Fibroblast of peridontal ligament (primary cell): ENCODE results near the gene GEMIN8.

Source experiments
- DNase-seq: peaks from one replicate; pipeline ENCODE4 v3.0.0-alpha.2; 2010; ENCODE audit errors: extremely low read depth

The GEMIN8 gene, protein sequence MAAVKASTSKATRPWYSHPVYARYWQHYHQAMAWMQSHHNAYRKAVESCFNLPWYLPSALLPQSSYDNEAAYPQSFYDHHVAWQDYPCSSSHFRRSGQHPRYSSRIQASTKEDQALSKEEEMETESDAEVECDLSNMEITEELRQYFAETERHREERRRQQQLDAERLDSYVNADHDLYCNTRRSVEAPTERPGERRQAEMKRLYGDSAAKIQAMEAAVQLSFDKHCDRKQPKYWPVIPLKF

DNA sequence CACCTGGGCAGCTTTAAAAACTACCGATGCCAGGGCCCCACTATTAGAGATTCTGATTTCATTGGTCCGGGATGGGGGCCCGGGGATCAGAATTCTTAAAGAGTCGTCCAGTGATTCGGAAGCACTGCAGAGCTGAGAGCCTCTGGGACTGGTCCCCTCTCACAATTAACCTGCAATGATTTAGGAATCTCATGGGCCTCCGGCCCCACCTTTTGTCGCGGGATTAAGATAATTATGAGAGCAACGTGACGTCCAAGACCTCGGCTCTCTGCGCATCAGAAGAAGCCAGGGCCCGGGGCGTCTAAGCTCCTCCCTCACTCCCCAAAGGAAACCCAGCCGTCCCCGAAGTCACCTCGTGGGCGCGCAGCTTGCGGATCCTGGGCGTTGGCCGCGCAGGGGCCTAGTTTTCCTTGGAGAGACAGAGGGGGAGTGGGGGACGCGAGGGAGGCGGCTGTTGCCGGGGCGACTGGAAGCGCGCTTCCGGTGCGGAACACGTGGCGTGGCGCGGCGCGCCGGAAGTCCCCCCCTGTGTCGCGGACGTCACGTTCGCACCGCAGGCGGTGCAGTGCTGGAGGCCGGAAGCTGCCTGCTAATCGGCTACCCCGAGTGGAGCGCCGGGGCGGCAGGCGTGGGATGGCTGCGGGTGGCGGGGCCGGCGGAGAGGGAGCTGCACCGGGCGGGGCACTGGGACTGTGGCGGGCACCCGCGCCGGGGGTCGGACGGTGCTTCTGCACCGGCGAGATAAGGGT lies at the start of gene GEMIN8:
Gene GEMIN8 (minus strand): TSS at position 468 of the 749 bp plus-strand sequence. CDS start 8,414 bp downstream, outside the sequence.
- peak; percentile 75 for DNase-seq

DNA sequence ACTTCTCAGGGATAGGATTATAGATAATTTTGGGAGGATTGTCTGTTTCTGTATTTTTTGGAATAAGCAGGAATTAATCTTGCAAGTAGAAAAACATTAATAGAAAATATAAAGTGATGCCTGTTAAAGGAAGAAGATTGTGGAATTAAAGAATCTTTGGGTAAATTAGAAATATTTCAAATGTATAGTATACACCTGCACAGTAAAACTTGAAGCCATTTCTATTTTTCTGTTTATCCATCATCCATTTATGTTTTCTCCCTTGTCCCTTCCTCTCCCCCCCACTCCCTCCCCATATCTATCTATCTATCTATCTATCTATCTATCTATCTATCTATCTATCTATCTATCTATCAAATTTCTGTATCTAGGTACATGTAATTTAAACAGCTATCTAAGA lies 46.9 kb upstream of the GEMIN8 start:
- DNase-seq, result no peak

DNA sequence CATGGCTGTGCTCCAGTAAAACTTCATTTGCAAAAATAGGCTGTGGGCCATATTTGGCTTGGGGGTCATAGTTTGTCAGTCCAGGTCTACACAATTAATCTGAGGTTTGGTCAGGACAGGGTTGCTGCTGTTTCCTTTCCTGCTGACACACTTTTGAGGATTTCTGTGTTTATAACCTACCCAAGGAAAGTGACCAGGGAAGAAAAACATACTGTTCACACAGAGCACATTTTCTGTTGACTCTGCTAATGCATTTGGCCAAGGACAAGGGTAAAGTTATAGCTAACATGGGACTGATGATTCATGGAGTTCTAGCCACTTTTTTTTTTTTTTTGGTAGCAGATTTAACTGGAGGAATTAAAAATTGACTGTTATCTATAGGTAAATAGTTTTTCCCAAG lies 43.9 kb upstream of the GEMIN8 start:
- DNase-seq, result peak; percentile 20

DNA sequence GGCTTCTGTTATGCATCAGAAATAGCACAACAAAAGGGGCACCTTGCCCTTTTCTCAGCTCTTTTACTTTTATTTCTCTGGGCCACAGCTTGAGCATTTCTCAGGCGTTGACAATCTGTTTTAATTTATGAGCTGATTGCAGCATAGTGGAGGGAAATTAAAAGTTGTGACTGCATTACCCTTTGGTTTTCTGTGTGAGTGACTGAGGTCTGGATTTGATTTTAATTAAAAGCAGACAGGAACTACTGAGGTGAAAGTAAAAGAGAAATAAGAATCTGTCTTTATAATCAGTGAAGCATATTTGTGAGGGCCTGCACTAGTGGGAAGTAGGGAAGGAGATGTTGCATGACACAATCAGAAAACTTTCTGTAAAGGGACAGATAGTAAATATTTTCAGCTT lies 43.4 kb upstream of the GEMIN8 start:
- DNase-seq, result peak; percentile 5

DNA sequence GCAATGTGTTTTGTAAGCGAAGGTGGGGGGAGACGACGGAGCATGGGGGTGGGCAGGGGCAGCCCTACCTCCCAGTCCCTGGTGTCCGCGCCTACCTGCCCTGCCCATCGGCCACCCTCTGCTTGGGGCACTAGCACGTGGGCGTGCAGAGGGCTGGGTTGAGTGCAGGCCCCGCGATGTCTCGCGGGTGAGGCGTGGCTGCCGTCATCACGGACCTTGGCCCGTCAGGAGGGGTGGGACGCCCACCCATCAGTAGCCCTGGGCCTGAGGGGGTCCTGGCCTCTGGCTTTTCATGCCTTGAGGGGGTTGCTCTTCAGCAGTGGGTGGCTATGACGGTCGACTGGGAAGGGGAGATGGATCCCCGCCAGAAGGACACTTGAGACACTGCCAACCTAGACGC lies 36.1 kb upstream of the GEMIN8 start:
- no peak for DNase-seq

DNA sequence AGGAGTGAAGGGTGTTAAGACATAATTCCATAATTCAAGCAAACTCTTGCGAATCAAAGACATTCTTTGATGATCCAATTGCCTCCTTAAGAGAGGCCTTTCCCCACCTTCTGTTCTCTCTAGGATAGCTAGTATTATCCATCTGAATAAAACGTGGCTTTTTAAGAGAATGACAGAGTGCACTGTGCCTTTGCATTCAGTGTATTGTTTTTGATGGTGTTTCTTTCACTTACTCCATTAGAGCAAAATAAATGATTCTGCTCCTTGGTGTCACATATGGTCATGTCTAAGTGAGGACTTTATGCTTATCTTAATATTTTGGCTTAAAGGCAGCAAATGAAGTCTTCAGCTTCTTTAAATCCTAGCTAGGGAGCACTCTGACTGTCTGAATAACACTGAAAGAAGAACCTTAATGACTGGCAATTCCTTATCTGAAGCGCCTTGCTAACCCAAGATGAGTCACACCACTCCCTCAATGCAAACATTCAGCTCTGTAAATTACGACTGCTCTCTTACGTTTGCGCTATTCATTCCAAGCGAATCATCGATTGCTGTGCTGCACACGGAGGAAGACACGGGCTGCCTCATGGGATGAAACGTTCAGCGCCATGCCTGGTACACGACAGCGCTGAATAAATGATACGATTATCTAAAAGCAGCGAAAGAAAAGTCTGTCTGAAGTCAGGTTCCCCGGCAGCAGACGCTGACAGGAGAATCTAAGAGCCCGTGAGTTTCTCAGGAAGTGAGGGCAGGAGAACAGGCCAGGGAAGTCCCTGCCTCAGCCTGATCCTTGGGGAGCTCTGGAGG lies 35.1 kb upstream of the GEMIN8 start:
- DNase-seq, result no peak

DNA sequence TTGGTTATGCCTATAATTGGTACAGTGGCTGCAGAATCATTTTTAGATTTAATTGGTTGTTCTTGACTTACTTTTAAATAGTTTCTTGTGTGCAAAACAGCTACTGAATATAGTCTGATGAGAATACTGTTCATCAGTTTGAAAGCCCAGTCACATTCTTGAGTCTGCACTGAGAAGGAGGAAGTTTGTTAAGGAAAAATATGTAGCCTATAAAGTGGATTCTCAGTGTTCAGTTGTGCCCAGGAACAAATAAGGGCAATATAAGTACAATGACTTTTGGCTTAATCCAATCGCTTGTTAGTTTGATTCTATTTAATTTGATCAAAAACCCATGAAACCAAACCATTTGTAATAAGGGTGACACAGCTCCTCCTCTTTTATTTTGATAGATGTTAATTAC lies 32.8 kb upstream of the GEMIN8 start:
- DNase-seq, result no peak

DNA sequence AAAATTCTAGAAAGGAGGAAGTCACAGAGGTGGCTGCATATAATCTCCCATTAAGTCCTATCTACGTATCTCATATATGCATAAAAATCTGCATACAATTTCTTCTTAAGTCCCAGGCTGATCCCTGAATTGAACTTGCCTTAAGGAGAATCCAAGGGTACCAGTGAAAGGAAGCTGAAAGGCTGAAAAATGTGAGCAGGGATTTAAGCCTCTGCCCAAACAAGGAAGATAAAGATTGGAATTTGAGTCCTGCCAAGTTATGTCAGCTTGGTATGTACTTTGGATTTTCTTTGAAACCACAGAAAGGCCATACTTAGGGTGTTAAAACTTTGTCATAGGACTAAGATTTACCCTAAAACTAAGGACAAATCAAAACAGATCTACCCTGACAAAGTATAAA lies 26.5 kb upstream of the GEMIN8 start:
- peak; percentile 45 for DNase-seq

DNA sequence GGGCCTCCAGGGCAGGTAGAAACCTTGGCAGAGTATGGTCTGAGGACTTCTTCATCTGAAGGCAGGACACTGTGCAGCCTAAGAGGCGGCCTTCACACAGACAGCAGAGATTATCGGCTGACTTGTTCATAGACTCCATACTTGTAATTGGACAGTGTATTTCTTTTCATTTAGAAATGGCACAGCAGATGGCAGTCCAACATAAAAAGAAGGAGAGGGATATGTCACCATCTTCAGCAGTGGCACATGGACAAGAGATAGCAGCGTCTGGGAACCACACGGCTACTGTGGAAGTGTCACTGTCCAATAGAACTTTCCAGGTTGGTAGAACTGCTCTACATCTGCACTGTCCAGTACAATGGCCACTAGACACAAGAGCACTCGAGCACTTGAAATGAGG lies 21.7 kb upstream of the GEMIN8 start:
- no peak for DNase-seq

DNA sequence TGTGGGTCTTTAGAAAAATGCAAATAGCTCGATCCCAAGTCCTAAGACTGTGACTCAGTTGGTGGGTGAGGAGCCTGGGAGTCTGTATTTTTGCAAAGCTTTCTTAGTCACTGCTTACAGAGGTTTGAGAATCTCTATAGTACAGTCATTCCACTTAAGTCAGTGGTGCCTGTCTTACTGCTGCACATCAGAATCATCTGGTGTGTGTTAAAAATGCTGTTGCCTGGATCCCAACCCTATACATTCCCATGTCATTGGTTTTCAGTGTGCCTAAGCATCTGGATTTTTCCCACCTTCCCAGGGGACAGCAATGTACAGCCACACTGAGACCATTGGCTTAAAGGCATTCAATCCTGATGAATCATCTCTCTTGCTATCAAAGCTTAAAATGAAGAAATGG lies 21.0 kb upstream of the GEMIN8 start:
- peak; percentile 41 for DNase-seq

DNA sequence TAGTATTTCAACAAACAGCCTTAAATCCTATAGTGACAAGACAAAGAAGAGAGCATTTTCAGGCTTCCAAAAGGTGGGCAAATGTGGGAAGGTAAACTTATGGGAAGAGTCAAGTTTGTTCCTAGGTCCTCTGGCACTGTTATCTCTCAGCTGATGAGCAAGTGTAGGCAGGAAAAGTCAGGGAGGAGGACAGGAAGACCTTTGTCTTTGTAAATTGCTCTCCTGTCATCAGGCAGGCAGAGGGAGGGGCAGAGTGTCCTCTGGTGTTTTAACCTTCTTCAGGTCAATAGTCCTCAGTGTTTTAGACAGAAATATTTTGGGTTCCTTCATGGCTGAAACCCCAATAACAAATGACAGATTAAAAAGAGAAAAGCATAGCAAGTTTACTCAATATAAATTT lies 13.5 kb upstream of the GEMIN8 start:
- DNase-seq, result no peak

DNA sequence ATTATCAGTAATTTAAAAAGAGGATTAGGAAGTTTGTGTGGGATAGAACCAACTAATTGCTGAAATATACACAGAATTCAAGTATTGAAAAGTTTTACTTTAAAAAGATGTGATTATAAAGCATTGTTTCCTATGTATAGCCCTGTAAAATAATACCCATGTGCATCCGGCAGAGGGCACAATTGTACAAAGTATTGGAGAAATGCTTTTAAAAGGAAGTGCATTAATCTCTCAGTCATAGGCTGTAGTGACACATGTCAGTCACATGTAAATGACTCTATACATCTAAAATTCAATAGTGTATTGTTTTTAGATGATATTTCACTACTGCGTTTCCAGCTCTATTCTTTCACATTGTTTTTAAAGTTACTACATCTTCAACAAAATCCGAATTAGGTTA lies 9.7 kb upstream of the GEMIN8 start:
- DNase-seq, result peak; percentile 62

DNA sequence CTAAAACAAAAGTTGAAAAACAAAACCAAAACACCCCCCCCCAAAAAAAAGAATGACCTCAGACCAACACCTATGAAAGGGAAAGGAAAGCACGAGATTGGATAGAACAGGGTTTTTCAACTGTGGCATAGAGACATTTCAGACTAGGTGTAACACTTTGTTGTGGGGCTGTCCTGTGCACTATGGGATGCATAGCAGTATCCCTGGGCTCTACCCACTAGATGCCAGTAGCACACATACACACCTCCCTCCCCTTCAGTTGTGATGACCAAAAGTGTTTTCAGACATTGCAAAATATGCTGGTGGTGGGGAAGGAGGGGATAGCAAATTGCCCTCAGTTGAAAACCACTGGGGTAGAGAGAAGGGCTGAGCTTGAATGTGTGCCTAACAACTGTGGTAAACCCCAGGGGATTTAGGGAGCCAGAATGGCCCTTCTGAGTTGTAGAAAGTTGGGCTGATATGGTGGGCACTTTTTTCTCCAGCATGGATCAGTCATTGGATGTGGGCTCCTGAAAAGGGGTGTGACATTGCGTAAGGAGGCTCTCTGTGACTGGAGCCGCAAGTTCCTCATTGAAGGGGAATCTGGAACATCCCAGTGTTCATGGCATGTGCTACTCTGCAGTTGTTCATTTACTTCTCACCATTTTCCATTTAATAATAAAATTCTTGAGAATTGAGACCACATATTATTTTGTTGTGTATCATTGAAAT lies 8.8 kb upstream of the GEMIN8 start:
- DNase-seq, result no peak

DNA sequence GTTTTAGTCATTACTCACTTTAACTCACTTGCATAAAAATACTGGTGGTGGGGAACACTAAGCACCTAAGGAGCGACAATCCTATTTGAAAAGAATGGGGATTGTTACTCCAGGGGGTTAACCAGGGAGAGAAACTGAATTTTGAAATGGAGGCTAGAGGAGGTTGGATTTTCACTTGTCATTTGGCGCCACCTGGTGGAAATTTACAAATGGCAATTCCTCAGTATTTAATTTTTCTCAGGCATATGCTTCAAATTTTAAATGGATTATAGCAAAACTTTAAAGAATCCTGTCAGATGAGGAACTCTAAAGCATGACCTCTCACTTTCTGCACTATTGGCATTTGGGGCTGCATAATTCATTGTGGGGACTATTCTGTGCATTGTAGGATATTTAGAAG lies 2.7 kb upstream of the GEMIN8 start:
- DNase-seq, result peak; percentile 76

DNA sequence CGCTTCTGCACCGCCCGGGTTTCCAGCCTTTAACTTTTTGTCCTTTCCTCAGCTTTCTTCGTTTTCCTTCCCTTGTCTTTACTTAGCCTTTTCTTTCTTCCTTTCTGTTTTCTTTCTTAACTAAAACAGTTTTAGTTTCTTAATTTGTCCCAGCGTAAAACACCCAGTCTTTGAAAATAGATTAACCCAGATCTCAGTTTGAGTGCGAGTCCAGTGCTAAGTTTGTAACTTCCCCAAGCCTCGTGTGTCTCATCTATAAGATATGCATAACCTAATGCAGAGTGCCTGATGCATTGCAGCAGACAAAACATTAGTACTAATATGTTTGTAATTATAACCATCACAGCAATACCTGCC lies 460 bp upstream of the GEMIN8 start:
- DNase-seq, result peak; percentile 55

DNA sequence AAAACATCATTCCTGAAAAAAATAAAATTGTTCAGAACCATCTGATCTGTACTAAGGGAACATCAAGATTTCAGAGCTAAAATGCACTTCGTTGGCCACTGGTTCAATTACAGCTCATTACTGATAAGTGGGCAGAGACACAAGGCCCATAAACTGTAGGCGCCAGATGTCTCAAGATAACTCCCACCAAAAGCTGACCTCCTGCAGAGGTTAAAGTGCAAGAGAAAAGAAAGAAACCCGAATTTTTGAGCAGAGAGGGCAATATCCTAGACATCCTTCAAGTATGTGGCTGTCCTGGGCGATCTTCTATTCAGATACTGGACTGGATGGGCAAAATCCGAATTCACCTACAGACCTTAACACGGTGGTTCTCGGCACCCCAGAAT lies 660 bp downstream of the GEMIN8 start:
- DNase-seq, result no peak

DNA sequence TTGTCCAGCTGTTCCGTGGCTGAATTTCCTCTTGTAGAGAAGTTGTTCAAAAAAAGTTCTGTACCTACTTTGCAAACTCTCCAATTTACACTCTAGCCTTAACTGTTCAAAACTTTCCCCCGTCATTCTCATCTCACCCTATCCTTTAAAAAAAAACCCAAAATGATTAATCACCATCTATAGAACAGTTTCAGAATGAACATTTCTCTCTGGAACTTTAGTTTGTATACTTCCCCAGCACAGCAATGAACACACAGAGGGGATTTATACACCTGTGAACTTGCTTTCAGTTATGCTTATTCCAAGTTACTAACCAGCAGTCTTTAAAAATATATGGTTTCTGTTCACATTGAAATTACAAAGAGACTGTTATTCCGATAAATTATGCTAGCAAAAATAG lies 1.2 kb downstream of the GEMIN8 start:
- no peak for DNase-seq

DNA sequence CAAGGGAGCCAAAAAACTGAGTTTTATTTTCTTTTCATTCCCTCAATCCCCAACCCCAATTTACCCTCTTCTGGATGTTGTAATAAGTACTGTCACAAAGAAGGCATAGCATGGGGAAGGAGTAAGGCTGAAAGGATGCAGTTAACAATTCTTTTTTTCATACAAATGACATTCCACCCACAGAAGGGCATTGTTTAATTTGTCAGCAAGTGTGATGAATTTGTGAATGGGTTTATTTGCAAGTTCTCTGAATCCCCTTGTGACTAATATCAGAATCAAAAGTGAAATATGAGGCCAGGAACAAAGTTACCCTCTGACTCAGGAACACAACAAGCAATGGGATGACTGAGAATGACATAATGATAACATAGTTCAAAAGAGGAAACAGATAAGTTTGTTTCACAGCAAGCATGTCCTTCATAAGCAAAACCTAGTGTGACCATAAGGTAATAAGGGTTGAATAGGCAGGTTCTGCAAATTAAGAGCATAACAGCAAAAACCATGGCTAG lies 2.1 kb downstream of the GEMIN8 start:
- peak; percentile 31 for DNase-seq

DNA sequence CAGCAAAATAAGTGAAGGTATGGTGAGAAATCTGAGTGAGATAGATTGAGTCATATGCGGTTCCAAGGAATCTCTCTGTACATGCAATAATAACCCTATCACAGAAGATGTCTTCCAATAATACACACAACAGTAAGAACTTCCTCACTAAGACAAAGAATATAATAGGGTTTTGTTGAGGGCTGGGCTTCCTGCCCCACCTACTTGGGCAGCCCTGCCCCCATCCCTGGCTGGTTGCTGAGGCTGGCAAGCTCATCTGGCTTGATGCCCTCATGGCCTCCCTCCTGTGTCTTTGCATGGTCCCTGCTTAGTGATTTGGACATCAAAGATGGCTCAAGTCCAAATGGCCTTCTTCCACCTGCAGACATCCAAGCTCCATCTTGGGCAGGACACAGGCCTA lies 2.7 kb downstream of the GEMIN8 start:
- no peak for DNase-seq

DNA sequence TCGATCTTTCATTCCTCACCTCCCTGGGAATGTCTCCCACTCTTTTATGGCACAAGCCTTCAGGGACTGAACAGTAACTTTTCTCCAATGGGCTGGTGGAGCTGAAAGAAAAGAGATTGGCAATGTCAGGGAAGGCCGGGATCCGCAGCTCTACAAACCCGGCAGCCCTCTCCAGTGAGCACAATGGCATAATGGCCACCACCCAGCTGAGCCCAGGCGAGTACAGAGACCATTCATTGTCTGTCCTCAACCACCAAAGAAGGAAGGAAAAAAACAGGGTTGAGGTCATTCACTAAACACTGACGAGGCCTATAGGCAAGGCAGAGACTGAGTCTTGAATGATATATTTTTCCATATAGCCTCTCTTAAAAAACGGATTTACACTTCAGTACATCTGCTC lies 3.6 kb downstream of the GEMIN8 start:
- DNase-seq, result no peak

DNA sequence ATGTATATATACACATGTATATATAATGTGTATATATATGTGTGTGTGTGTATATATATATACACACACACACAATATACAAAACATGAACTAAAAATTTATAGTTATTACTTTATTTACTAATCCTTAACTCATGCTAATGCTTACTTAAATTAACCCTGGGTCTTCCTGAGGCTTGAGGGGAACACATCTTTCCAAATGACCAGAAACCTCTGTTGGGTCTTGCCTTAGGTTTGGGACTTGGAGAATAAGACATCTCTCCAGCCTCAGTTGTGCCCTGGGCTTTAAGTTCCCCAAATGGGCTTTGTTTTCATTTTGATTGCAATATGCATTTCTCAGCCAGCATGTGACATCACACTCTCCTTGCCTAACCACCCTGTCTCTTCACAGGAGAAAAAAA lies 7.7 kb downstream of the GEMIN8 start:
- no peak for DNase-seq

DNA sequence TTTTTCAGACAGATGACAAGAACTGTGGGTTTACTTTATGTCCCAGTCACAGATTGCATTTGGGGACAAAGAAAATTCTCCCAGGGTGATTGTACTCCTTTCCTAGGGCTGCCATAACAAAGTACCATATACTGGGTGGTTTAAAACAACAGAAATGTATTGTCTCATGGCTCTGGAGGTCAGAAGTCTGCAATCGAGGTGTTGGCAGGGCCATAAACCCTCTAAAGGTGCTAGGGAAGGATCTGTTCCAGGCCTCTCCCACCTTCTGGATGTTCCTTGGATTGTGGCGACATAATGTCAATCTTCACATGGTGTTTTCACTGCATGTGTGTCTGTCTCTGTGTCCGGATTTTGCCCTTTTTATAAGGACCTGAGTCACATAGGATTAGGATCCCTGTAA lies 12.3 kb downstream of the GEMIN8 start:
- DNase-seq, result no peak
